ENCODE measurements around the gene POU6F1.

POU6F1 gene

GRCh38 chr12:51172515-51173431 lies 45.1 kb downstream of the POU6F1 start, which contains the start of gene TFCP2:
TFCP2 (minus strand) TSS chr12:51173135; CDS start chr12:51172422, 713 bp downstream.
- in situ Hi-C loops (cut with MboI; ENCODE audit: low sequenced_read_pairs), result no loop called here

GRCh38 chr12:51171884-51172514 lies 45.9 kb downstream of the POU6F1 start:
- in situ Hi-C loops (cut with MboI; ENCODE audit: low sequenced_read_pairs), result no loop called here

GRCh38 chr12:51163795-51164194 lies 54.1 kb downstream of the POU6F1 start:
- in situ Hi-C loops (cut with MboI; ENCODE audit: low sequenced_read_pairs), result no loop called here

- in situ Hi-C loops (cut with MboI; ENCODE audit: low sequenced_read_pairs), result no loop called here
Measured at GRCh38 chr12:51162217-51162616, 55.6 kb downstream of the POU6F1 start.

GRCh38 chr12:51160814-51161459 lies 56.9 kb downstream of the POU6F1 start:
- in situ Hi-C loops (cut with MboI; ENCODE audit: low sequenced_read_pairs), result no loop called here

GRCh38 chr12:51156245-51156765 lies 61.6 kb downstream of the POU6F1 start:
- in situ Hi-C loops (cut with MboI; ENCODE audit: low sequenced_read_pairs), result no loop called here

- in situ Hi-C loops (cut with MboI; ENCODE audit: low sequenced_read_pairs), result no loop called here
Measured at GRCh38 chr12:51152953-51153352, 64.9 kb downstream of the POU6F1 start.

- in situ Hi-C loops (cut with MboI; ENCODE audit: low sequenced_read_pairs), result no loop called here
Measured at GRCh38 chr12:51150777-51151176, 67.1 kb downstream of the POU6F1 start.

GRCh38 chr12:51147309-51147708 lies 70.6 kb downstream of the POU6F1 start:
- in situ Hi-C loops (cut with MboI; ENCODE audit: low sequenced_read_pairs), result no loop called here

- in situ Hi-C loops (cut with MboI; ENCODE audit: low sequenced_read_pairs), result no loop called here
Measured at GRCh38 chr12:51139292-51139844, 78.5 kb downstream of the POU6F1 start.

Measured in HL-60/S4 treated with retinoic acid at 250 ng/mL for 4 days and 3 days (cell line).